GM12878 (cell line): ENCODE results near the gene WRAP73. TPM values are rescaled to one million over a fixed set of nuclear protein-coding genes. Genes with fewer than 3 reads are reported as not detected.

ENCODE experiments used
- ETV6 ChIP-seq, 2 experiments: fragments of 450-650 bp in 1 of 2; IDR thresholded peaks in 1 of 2; conservative IDR thresholded peaks in 1 of 2; 2 replicates each; pipeline ENCODE4 v1.6.1; 2014; ENCODE audit warnings: antibody characterized with exemption in 1 of 2, borderline replicate concordance in 1 of 2, low read depth in 1 of 2, mild to moderate bottlenecking in 1 of 2, moderate library complexity in 1 of 2
- GATAD2B ChIP-seq: fragments of 450-650 bp; conservative IDR thresholded peaks from 2 replicates; pipeline ENCODE4 v1.6.1; 2017; ENCODE audit warnings: low read depth, mild to moderate bottlenecking, moderate library complexity
- HCFC1 ChIP-seq: fragments of 150-350 bp; IDR thresholded peaks from 2 replicates; pipeline ENCODE4 v1.6.1; 2014; ENCODE audit warnings: low read length
- JUNB ChIP-seq: IDR thresholded peaks from 2 replicates; pipeline ENCODE4 v1.6.1; 2016; ENCODE audit warnings: antibody characterized with exemption, mild to moderate bottlenecking
- NBN ChIP-seq: fragments of 450-650 bp; IDR thresholded peaks from 2 replicates; pipeline ENCODE4 v1.6.1; 2016
- PAX5 ChIP-seq: IDR thresholded peaks from 2 replicates; pipeline ENCODE4 v1.6.1; 2011; ENCODE audit warnings: low read depth, low read length, borderline replicate concordance
- SMC3 ChIP-seq: IDR thresholded peaks from 2 replicates; pipeline ENCODE4 v1.6.1; 2011; ENCODE audit warnings: low read length, improper control_type of control experiment, borderline replicate concordance
- SP1 ChIP-seq: IDR thresholded peaks from one replicate; pipeline ENCODE4 v1.6.1; 2011; ENCODE audit warnings: low read depth, low read length
- SREBF1 ChIP-seq: IDR thresholded peaks from 2 replicates; pipeline ENCODE4 v1.6.1; 2012; ENCODE audit warnings: mild to moderate bottlenecking, low read length
- ZNF24 ChIP-seq: fragments of 450-650 bp; IDR thresholded peaks from 2 replicates; pipeline ENCODE4 v1.6.1; 2017; ENCODE audit warnings: antibody characterized with exemption, mild to moderate bottlenecking
- polyA plus RNA-seq, 11 experiments: library from polyadenylated mRNA; depleted of rRNA in 4 of 11; unstranded in 6 of 11; stranded (reverse) in 5 of 11; fragments of >200 nt; fragmentation: Nextera tagmentation in 4 of 11; fragmentation: Illumina TruSeq in 1 of 11; extraction: Ambion mirVana in 4 of 11; extraction: Trizol in 1 of 11; gene quantifications; 1 replicate in 1 of 11; 2 replicates in 10 of 11; pipeline versions ENCODE4 v1.2.1 to v1.2.3, GENCODE V29; 2011 to 2016; ENCODE audit warnings: inconsistent platforms in 2 of 11, missing spikeins in 2 of 11, low read depth in 1 of 11
- total RNA-seq, 4 experiments: library from RNA; depleted of rRNA in 3 of 4; stranded (reverse); fragments of >200 nt in 3 of 4; fragmentation: Illumina TruSeq in 1 of 4; extraction: Trizol in 1 of 4; gene quantifications; 2 replicates each; pipeline versions ENCODE4 v1.2.1 to v1.2.3, GENCODE V29; 2013 to 2021
- TF ChIP-seq, protein P1 (sequence below): IDR thresholded peaks from 2 replicates; pipeline ENCODE4 v1.6.1; 2012; ENCODE audit warnings: low read depth, low read length, improper control_type of control experiment
- TF ChIP-seq, protein P2 (sequence below): fragments of 450-650 bp; formaldehyde crosslinking; IDR thresholded peaks from 2 replicates; pipeline ENCODE4 v1.4.0; 2020; ENCODE audit warnings: mild to moderate bottlenecking, moderate library complexity
- TF ChIP-seq, protein P3 (sequence below): IDR thresholded peaks from 2 replicates; pipeline ENCODE4 v1.6.1; 2012; ENCODE audit warnings: mild to moderate bottlenecking, low read depth, low read length
- TF ChIP-seq, protein P4 (sequence below): fragments of 150-350 bp; IDR thresholded peaks from 2 replicates; pipeline ENCODE4 v1.6.1; 2016; ENCODE audit warnings: low read depth, low read length
- TF ChIP-seq, protein P5 (sequence below): IDR thresholded peaks from 2 replicates; pipeline ENCODE4 v1.6.1; 2011; ENCODE audit warnings: borderline replicate concordance, low read depth, mild to moderate bottlenecking, moderate library complexity, low read length; ENCODE audit not compliant: insufficient read depth, poor library complexity, severe bottlenecking

WRAP73 gene
- total and polyA plus RNA-seq, 10 of the 15 experiments (the other 5 are each of a cell fraction or from before 2014, with no cell fraction given), result 3.2 to 65.8 (median 48.0) TPM

DNA sequence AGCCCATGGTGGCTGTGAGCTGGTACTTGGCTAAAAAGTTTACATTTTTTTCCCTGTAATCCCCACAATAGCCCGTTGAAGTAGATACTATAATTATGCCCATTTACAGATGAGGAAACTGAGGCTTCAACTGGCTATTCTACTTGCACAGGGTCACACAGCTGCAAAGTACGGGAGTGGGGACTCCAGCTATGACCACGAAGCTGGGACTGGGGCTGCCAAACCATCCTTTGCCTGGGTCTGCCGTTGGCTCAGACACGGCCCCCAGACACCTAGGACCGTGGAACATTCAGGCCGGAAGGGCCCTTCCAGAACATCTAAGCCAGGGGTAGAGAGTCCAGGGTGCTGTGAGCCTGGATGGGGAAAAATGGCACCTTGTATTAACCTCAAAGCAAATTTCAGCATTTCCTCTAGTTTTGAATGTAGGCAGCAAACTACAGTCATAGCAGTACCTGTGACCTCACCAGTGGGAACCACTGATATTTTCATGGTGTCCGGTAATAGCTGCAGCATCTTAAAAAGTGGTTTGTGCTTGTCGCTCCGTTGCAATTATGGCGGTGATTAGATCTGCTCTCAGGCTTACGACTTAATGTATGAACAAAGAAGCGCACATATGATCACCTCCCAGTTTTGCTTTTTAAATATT, 6.7 kb upstream of the WRAP73 start (continued):
- TF ChIP-seq, protein P1, sequence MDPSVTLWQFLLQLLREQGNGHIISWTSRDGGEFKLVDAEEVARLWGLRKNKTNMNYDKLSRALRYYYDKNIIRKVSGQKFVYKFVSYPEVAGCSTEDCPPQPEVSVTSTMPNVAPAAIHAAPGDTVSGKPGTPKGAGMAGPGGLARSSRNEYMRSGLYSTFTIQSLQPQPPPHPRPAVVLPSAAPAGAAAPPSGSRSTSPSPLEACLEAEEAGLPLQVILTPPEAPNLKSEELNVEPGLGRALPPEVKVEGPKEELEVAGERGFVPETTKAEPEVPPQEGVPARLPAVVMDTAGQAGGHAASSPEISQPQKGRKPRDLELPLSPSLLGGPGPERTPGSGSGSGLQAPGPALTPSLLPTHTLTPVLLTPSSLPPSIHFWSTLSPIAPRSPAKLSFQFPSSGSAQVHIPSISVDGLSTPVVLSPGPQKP, result no peak
- peak; percentile 1; the same call in 1 of the 2 replicates for TF ChIP-seq SMC3
- TF ChIP-seq ETV6 (conservative IDR thresholded peaks at IDR 0.05 in 1 of 2, IDR thresholded peaks at IDR 0.05 in 1 of 2; ENCODE audit: borderline replicate concordance in 1 of 2, low read depth in 1 of 2), result peak in 1 of 2 experiments; percentile 96; a peak in 2 of 4 replicates
- TF ChIP-seq SP1, result peak; percentile 68
- peak; percentile 61 for TF ChIP-seq NBN
- TF ChIP-seq SREBF1, result no peak
- TF ChIP-seq ZNF24, result 0 out of 2 replicates have a peak, but pooled peaks have one; percentile 34
- TF ChIP-seq, protein P2, sequence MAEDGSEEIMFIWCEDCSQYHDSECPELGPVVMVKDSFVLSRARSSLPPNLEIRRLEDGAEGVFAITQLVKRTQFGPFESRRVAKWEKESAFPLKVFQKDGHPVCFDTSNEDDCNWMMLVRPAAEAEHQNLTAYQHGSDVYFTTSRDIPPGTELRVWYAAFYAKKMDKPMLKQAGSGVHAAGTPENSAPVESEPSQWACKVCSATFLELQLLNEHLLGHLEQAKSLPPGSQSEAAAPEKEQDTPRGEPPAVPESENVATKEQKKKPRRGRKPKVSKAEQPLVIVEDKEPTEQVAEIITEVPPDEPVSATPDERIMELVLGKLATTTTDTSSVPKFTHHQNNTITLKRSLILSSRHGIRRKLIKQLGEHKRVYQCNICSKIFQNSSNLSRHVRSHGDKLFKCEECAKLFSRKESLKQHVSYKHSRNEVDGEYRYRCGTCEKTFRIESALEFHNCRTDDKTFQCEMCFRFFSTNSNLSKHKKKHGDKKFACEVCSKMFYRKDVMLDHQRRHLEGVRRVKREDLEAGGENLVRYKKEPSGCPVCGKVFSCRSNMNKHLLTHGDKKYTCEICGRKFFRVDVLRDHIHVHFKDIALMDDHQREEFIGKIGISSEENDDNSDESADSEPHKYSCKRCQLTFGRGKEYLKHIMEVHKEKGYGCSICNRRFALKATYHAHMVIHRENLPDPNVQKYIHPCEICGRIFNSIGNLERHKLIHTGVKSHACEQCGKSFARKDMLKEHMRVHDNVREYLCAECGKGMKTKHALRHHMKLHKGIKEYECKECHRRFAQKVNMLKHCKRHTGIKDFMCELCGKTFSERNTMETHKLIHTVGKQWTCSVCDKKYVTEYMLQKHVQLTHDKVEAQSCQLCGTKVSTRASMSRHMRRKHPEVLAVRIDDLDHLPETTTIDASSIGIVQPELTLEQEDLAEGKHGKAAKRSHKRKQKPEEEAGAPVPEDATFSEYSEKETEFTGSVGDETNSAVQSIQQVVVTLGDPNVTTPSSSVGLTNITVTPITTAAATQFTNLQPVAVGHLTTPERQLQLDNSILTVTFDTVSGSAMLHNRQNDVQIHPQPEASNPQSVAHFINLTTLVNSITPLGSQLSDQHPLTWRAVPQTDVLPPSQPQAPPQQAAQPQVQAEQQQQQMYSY (CRISPR knock-in tag), result no peak
- TF ChIP-seq HCFC1, result peak; percentile 42; the same call in 1 of the 2 replicates
- TF ChIP-seq GATAD2B, result peak; percentile 55; the same call in 1 of the 2 replicates
- peak; percentile 99 for TF ChIP-seq JUNB
- TF ChIP-seq, protein P3, sequence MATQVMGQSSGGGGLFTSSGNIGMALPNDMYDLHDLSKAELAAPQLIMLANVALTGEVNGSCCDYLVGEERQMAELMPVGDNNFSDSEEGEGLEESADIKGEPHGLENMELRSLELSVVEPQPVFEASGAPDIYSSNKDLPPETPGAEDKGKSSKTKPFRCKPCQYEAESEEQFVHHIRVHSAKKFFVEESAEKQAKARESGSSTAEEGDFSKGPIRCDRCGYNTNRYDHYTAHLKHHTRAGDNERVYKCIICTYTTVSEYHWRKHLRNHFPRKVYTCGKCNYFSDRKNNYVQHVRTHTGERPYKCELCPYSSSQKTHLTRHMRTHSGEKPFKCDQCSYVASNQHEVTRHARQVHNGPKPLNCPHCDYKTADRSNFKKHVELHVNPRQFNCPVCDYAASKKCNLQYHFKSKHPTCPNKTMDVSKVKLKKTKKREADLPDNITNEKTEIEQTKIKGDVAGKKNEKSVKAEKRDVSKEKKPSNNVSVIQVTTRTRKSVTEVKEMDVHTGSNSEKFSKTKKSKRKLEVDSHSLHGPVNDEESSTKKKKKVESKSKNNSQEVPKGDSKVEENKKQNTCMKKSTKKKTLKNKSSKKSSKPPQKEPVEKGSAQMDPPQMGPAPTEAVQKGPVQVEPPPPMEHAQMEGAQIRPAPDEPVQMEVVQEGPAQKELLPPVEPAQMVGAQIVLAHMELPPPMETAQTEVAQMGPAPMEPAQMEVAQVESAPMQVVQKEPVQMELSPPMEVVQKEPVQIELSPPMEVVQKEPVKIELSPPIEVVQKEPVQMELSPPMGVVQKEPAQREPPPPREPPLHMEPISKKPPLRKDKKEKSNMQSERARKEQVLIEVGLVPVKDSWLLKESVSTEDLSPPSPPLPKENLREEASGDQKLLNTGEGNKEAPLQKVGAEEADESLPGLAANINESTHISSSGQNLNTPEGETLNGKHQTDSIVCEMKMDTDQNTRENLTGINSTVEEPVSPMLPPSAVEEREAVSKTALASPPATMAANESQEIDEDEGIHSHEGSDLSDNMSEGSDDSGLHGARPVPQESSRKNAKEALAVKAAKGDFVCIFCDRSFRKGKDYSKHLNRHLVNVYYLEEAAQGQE, result 0 out of 2 replicates have a peak, but pooled peaks have one; percentile 15
- peak; percentile 81; the same call in 1 of the 2 replicates for TF ChIP-seq PAX5
- TF ChIP-seq, protein P4, sequence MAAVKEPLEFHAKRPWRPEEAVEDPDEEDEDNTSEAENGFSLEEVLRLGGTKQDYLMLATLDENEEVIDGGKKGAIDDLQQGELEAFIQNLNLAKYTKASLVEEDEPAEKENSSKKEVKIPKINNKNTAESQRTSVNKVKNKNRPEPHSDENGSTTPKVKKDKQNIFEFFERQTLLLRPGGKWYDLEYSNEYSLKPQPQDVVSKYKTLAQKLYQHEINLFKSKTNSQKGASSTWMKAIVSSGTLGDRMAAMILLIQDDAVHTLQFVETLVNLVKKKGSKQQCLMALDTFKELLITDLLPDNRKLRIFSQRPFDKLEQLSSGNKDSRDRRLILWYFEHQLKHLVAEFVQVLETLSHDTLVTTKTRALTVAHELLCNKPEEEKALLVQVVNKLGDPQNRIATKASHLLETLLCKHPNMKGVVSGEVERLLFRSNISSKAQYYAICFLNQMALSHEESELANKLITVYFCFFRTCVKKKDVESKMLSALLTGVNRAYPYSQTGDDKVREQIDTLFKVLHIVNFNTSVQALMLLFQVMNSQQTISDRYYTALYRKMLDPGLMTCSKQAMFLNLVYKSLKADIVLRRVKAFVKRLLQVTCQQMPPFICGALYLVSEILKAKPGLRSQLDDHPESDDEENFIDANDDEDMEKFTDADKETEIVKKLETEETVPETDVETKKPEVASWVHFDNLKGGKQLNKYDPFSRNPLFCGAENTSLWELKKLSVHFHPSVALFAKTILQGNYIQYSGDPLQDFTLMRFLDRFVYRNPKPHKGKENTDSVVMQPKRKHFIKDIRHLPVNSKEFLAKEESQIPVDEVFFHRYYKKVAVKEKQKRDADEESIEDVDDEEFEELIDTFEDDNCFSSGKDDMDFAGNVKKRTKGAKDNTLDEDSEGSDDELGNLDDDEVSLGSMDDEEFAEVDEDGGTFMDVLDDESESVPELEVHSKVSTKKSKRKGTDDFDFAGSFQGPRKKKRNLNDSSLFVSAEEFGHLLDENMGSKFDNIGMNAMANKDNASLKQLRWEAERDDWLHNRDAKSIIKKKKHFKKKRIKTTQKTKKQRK, result no peak
- TF ChIP-seq, protein P5, sequence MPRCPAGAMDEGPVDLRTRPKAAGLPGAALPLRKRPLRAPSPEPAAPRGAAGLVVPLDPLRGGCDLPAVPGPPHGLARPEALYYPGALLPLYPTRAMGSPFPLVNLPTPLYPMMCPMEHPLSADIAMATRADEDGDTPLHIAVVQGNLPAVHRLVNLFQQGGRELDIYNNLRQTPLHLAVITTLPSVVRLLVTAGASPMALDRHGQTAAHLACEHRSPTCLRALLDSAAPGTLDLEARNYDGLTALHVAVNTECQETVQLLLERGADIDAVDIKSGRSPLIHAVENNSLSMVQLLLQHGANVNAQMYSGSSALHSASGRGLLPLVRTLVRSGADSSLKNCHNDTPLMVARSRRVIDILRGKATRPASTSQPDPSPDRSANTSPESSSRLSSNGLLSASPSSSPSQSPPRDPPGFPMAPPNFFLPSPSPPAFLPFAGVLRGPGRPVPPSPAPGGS, result peak; percentile 59
